K562 (cell line): ENCODE data around the gene HLCS. TPM values are rescaled to one million over a fixed set of nuclear protein-coding genes. Genes with fewer than 3 reads are reported as not detected.

Experiments
- ATAC-seq: fragments of 200-7000 bp; cut with Tn5 transposase; 3 replicates; pipeline ENCODE4 v1.9.1; 2020; ENCODE audit warnings: moderate library complexity
- BruUV-seq: library from RNA; stranded (reverse); fragments of 400-500 nt; replicated peaks from 2 replicates; lab custom pipeline; 2021; lab: Mats Ljungman, UMichigan
- CTCF ChIA-PET: fragments of 300-600 bp; formaldehyde crosslinking; extraction: SDS; loops from one replicate; lab custom pipeline; 2021; ENCODE audit warnings: low intra/inter-chr PET ratio; lab: Yijun Ruan, JAX
- POLR2A ChIA-PET: fragments of 300-600, 350-650 bp; sonication (Branson Sonifier 250); formaldehyde crosslinking; extraction: SDS; loops from one replicate; lab custom pipeline; 2021; ENCODE audit warnings: antibody characterized with exemption, inconsistent platforms; lab: Yijun Ruan, JAX
- DNase-seq, 4 experiments: peaks; one replicate each; pipeline versions ENCODE4 v3.0.0 to v3.0.0-alpha.2; 2011 to 2018; ENCODE audit warnings: low spot score in 3 of 4, mixed read lengths in 3 of 4; ENCODE audit errors: extremely low read depth in 1 of 4
- FAIRE-seq: peaks from 2 replicates; lab custom pipeline; 2011; peaks lifted over from hg19 to GRCh38; lab: Jason Lieb, UNC
- H2AFZ ChIP-seq: 2 replicates; pipeline ENCODE4 v1.6.0; 2011; ENCODE audit warnings: low read depth, low read length, control low read depth, inconsistent platforms
- H3K27ac ChIP-seq: fragments of 200-600 bp; 3 replicates; pipeline ENCODE4 v1.8.0; 2011; ENCODE audit warnings: low read depth, mild to moderate bottlenecking, control low read depth, inconsistent platforms, low read length, moderate library complexity, mixed read lengths; ENCODE audit errors: extremely low read depth
- H3K27me3 ChIP-seq, 2 experiments: fragments of 300-600 bp in 1 of 2; 2 replicates in 1 of 2; 3 replicates in 1 of 2; pipeline versions ENCODE4 v1.6.0 to v1.8.0; 2011; ENCODE audit warnings: inconsistent platforms in 2 of 2, low read length in 2 of 2, mild to moderate bottlenecking in 1 of 2, mixed read lengths in 1 of 2, moderate library complexity in 1 of 2; ENCODE audit not compliant: control insufficient read depth in 2 of 2, insufficient read depth in 2 of 2
- H3K36me3 ChIP-seq: fragments of 300-600 bp; 3 replicates; pipeline ENCODE4 v1.8.0; 2011; ENCODE audit warnings: mild to moderate bottlenecking, low read length, inconsistent platforms; ENCODE audit not compliant: control insufficient read depth, insufficient read depth
- H3K4me1 ChIP-seq, 2 experiments: fragments of 200-600 bp in 1 of 2; replicated peaks in 1 of 2; 2 replicates in 1 of 2; 3 replicates in 1 of 2; pipeline versions ENCODE4 v1.5.1 to v1.8.0; 2011; ENCODE audit warnings: inconsistent platforms in 2 of 2, low read length in 2 of 2, mild to moderate bottlenecking in 1 of 2, mixed read lengths in 1 of 2, moderate library complexity in 1 of 2; ENCODE audit not compliant: control insufficient read depth in 2 of 2, insufficient read depth in 2 of 2
- H3K4me2 ChIP-seq: 2 replicates; pipeline ENCODE4 v1.6.1; 2011; ENCODE audit warnings: low read length, control low read depth, inconsistent platforms, mixed read lengths; ENCODE audit not compliant: insufficient read depth
- H3K4me3 ChIP-seq: fragments of 200-600 bp; sonication (generic), shearing (Covaris generic); 2 replicates; pipeline ENCODE4 v1.5.1; 2016; ENCODE audit warnings: control low read depth, inconsistent platforms
- H3K79me2 ChIP-seq: fragments of 200-600 bp; 3 replicates; pipeline ENCODE4 v1.8.0; 2011; ENCODE audit warnings: low read length, inconsistent platforms; ENCODE audit not compliant: control insufficient read depth, insufficient read depth
- H3K9ac ChIP-seq, 2 experiments: 2 replicates each; pipeline versions ENCODE4 v1.6.0 to v1.6.1; 2011; ENCODE audit warnings: low read depth in 2 of 2, low read length in 2 of 2, control low read depth in 1 of 2, inconsistent platforms in 1 of 2, mild to moderate bottlenecking in 1 of 2, mixed read lengths in 1 of 2; ENCODE audit not compliant: insufficient read depth in 1 of 2
- H3K9me1 ChIP-seq: one replicate; pipeline ENCODE4 v1.6.0; 2011; ENCODE audit warnings: inconsistent platforms, mild to moderate bottlenecking, low read length, moderate library complexity; ENCODE audit not compliant: control insufficient read depth, insufficient read depth
- H3K9me3 ChIP-seq: replicated peaks from 2 replicates; pipeline ENCODE4 v1.5.1; 2011; ENCODE audit warnings: low read depth, low read length, inconsistent platforms; ENCODE audit not compliant: control insufficient read depth, insufficient read depth
- H4K20me1 ChIP-seq: replicated peaks from 2 replicates; pipeline ENCODE4 v1.6.1; 2011; ENCODE audit warnings: low read length, inconsistent platforms, mixed read lengths; ENCODE audit not compliant: control insufficient read depth, insufficient read depth
- FOXK2 ChIP-seq, 2 experiments: fragments of 450-650 bp; IDR thresholded peaks in 1 of 2; conservative IDR thresholded peaks in 1 of 2; 2 replicates each; pipeline ENCODE4 v1.6.1; 2016; ENCODE audit warnings: low read depth in 2 of 2, mild to moderate bottlenecking in 1 of 2
- HNRNPH1 ChIP-seq: fragments of 200-400 bp; formaldehyde crosslinking; optimal IDR thresholded peaks from 2 replicates; pipeline ENCODE3; 2017; ENCODE audit warnings: low read depth, mild to moderate bottlenecking, low read length, moderate library complexity
- MCM5 ChIP-seq: fragments of 450-650 bp; IDR thresholded peaks from 2 replicates; pipeline ENCODE4 v1.6.1; 2016; ENCODE audit warnings: low read depth
- NCOA4 ChIP-seq: fragments of 450-650 bp; IDR thresholded peaks from 2 replicates; pipeline ENCODE4 v1.6.1; 2018; ENCODE audit warnings: mild to moderate bottlenecking; ENCODE audit not compliant: partially characterized antibody
- RNF2 ChIP-seq: sonication (generic); IDR thresholded peaks from 2 replicates; pipeline ENCODE4 v1.6.1; 2016
- ZC3H4 ChIP-seq: sonication (generic); formaldehyde crosslinking; IDR thresholded peaks from 2 replicates; pipeline ENCODE4 v1.9.0; 2021; ENCODE audit warnings: missing genetic modification reagents, borderline replicate concordance
- ZNF23 ChIP-seq: fragments of 250-450 bp; sonication (Bioruptor Pico); IDR thresholded peaks from 2 replicates; pipeline ENCODE4 v1.4.0; 2020; ENCODE audit warnings: mild to moderate bottlenecking
- ZNF445 ChIP-seq: fragments of 250-450 bp; sonication (Bioruptor Pico); IDR thresholded peaks from 2 replicates; pipeline ENCODE4 v1.4.0; 2020; ENCODE audit warnings: low read depth, mild to moderate bottlenecking, moderate library complexity
- ZNF785 ChIP-seq: fragments of 250-450 bp; sonication (Bioruptor Pico); IDR thresholded peaks from 2 replicates; pipeline ENCODE4 v1.4.0; 2020; ENCODE audit warnings: mild to moderate bottlenecking
- WGBS: fragments of 100-300 bp; shearing (Covaris generic); methylation state at CpG from one replicate; pipeline ENCODE4 v1.1.6; 2016; ENCODE audit warnings: low coverage, mixed read lengths; ENCODE audit not compliant: insufficient coverage; ENCODE audit errors: missing lambda C conversion rate; 5-methylcytosine and 5-hydroxymethylcytosine counted together
- in situ Hi-C: fragments of 300-500 bp; cut with MboI; formaldehyde crosslinking; loops from 4 replicates; pipeline ENCODE4 v1.15.0; 2018; ENCODE audit warnings: inconsistent platforms, mixed read lengths
- intact Hi-C: fragments of 100-400 bp; cut with micrococcal nuclease; formaldehyde crosslinking; loops from 2 replicates; pipeline ENCODE4 v1.14.2; 2022
- polyA plus RNA-seq, 8 experiments: library from polyadenylated mRNA; depleted of rRNA in 4 of 8; stranded (reverse) in 5 of 8; unstranded in 3 of 8; fragments of >200 nt; fragmentation: Nextera tagmentation in 2 of 8; fragmentation: Illumina TruSeq in 1 of 8; extraction: Ambion mirVana in 2 of 8; extraction: Trizol in 1 of 8; gene quantifications; 2 replicates each; pipeline versions ENCODE4 v1.2.1 to v1.2.3, GENCODE V29; 2011 to 2014; ENCODE audit warnings: inconsistent platforms in 1 of 8, missing spikeins in 1 of 8
- total RNA-seq, 7 experiments: library from RNA; depleted of rRNA in 6 of 7; stranded (reverse); fragments of >200 nt in 6 of 7; fragmentation: Illumina TruSeq in 2 of 7; extraction: Trizol in 2 of 7; gene quantifications; 2 replicates each; pipeline versions ENCODE4 v1.2.1 to v1.2.3, GENCODE V29; 2011 to 2021; ENCODE audit warnings: low replicate concordance in 1 of 7
- TF ChIP-seq, protein P1 (sequence below), 2 experiments: fragments of 450-650 bp; formaldehyde crosslinking in 1 of 2; IDR thresholded peaks; 2 replicates each; pipeline versions ENCODE4 v1.4.0 to v1.6.1; 2014 to 2020; ENCODE audit warnings: mild to moderate bottlenecking in 2 of 2, borderline replicate concordance in 1 of 2, low read depth in 1 of 2
- TF ChIP-seq, protein P2 (sequence below), 2 experiments: fragments of 450-650 bp in 1 of 2; IDR thresholded peaks; 2 replicates each; pipeline ENCODE4 v1.6.1; 2011 to 2017; ENCODE audit warnings: low read depth in 2 of 2, antibody characterized with exemption in 1 of 2, borderline replicate concordance in 1 of 2, low read length in 1 of 2, mild to moderate bottlenecking in 1 of 2, mixed read lengths in 1 of 2; ENCODE audit not compliant: control insufficient read depth in 1 of 2

The HLCS gene
- total and polyA plus RNA-seq, 9 of the 15 experiments (the other 6 are each of a cell fraction or from before 2014, with no cell fraction given), result 3.0 to 21.5 (median 17.1) TPM

DNA sequence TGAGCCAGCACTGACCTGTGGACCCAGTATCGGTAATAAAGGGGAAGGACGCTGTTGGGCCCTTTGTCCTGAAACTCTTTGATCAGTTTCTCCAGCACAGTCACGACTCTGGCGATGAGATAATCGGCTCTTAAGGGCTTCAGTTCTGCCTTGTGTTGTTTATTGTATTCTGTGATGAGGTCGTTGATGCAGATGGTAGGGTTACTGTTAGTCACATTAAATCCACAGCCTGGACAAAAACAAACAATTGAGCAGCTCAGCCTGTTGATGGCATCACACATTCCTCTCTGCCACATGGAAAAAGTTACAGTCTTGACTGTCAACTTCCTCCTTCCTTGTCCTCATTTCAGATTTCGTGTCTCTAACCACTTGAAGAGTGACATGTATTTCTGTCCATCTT is 209.9 kb downstream of the HLCS start:
- intact Hi-C loops, result no loop called here
- H2AFZ ChIP-seq, result no peak overlapping the region
- no peak for ATAC-seq
- no peak overlapping the region for H3K9ac ChIP-seq
- no peak overlapping the region for H3K4me2 ChIP-seq
- no peaks in the 10 kb centered on the region for H3K4me1 ChIP-seq
- H3K27me3 ChIP-seq, result no peaks in the 10 kb centered on the region
- POLR2A ChIA-PET, result interaction anchor here (1.0 kb wide), 1 partner anchor 31 kb away, joined by 4 read pairs; no protein-coding TSS in a partner anchor
- H3K9me3 ChIP-seq, result no peaks in the 10 kb centered on the region
- CTCF ChIA-PET, result interaction anchor here (1.5 kb wide), 1 partner anchor 171 kb away, joined by 3 read pairs; no protein-coding TSS in a partner anchor
- H3K27ac ChIP-seq, result no peak overlapping the region
- in situ Hi-C loops, result no loop called here
- no peaks in the 10 kb centered on the region for H3K9me1 ChIP-seq
- FAIRE-seq, result peak; percentile 6
- WGBS, result 71% methylated on average over 7 of the region's 7 CpGs
- no peaks in the 10 kb centered on the region for H3K79me2 ChIP-seq
- BruUV-seq, result no TSS peak
- H4K20me1 ChIP-seq, result no peaks in the 10 kb centered on the region
- no peak overlapping the region for H3K4me3 ChIP-seq
- H3K36me3 ChIP-seq, result 0 out of 3 replicates have a peak, but pooled peaks cover 6% of the 10 kb centered on the region
- DNase-seq, result no peak
- TF ChIP-seq NCOA4 (no peak), RNF2 (no peak), FOXK2 (conservative IDR thresholded peaks at IDR 0.05 in 1 of 2, IDR thresholded peaks at IDR 0.05 in 1 of 2; ENCODE audit: low read depth in 2 of 2) (no peak), ZC3H4 (no peak), MCM5 (no peak), ZNF23 (CRISPR knock-in tag) (no peak), HNRNPH1 (no peak), ZNF445 (CRISPR knock-in tag) (no peak), ZNF785 (CRISPR knock-in tag) (no peak)
- TF ChIP-seq, protein P1, sequence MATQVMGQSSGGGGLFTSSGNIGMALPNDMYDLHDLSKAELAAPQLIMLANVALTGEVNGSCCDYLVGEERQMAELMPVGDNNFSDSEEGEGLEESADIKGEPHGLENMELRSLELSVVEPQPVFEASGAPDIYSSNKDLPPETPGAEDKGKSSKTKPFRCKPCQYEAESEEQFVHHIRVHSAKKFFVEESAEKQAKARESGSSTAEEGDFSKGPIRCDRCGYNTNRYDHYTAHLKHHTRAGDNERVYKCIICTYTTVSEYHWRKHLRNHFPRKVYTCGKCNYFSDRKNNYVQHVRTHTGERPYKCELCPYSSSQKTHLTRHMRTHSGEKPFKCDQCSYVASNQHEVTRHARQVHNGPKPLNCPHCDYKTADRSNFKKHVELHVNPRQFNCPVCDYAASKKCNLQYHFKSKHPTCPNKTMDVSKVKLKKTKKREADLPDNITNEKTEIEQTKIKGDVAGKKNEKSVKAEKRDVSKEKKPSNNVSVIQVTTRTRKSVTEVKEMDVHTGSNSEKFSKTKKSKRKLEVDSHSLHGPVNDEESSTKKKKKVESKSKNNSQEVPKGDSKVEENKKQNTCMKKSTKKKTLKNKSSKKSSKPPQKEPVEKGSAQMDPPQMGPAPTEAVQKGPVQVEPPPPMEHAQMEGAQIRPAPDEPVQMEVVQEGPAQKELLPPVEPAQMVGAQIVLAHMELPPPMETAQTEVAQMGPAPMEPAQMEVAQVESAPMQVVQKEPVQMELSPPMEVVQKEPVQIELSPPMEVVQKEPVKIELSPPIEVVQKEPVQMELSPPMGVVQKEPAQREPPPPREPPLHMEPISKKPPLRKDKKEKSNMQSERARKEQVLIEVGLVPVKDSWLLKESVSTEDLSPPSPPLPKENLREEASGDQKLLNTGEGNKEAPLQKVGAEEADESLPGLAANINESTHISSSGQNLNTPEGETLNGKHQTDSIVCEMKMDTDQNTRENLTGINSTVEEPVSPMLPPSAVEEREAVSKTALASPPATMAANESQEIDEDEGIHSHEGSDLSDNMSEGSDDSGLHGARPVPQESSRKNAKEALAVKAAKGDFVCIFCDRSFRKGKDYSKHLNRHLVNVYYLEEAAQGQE (IDR thresholded peaks at IDR 0.05; ENCODE audit: borderline replicate concordance), result no peak
- TF ChIP-seq, protein P1 (CRISPR knock-in tag; IDR thresholded peaks at IDR 0.05; ENCODE audit: low read depth), result no peak
- TF ChIP-seq, protein P2, sequence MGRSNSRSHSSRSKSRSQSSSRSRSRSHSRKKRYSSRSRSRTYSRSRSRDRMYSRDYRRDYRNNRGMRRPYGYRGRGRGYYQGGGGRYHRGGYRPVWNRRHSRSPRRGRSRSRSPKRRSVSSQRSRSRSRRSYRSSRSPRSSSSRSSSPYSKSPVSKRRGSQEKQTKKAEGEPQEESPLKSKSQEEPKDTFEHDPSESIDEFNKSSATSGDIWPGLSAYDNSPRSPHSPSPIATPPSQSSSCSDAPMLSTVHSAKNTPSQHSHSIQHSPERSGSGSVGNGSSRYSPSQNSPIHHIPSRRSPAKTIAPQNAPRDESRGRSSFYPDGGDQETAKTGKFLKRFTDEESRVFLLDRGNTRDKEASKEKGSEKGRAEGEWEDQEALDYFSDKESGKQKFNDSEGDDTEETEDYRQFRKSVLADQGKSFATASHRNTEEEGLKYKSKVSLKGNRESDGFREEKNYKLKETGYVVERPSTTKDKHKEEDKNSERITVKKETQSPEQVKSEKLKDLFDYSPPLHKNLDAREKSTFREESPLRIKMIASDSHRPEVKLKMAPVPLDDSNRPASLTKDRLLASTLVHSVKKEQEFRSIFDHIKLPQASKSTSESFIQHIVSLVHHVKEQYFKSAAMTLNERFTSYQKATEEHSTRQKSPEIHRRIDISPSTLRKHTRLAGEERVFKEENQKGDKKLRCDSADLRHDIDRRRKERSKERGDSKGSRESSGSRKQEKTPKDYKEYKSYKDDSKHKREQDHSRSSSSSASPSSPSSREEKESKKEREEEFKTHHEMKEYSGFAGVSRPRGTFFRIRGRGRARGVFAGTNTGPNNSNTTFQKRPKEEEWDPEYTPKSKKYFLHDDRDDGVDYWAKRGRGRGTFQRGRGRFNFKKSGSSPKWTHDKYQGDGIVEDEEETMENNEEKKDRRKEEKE (IDR thresholded peaks at IDR 0.05; ENCODE audit: borderline replicate concordance in 1 of 2, control insufficient read depth in 1 of 2, low read depth in 2 of 2, low read length in 1 of 2), result no peak
